ENCODE data around the gene SUN3. TPM values are rescaled to one million over a fixed set of nuclear protein-coding genes. Genes with fewer than 3 reads are reported as not detected.

SUN3 gene
- total and polyA plus RNA-seq, 8 donors: not detected

DNA sequence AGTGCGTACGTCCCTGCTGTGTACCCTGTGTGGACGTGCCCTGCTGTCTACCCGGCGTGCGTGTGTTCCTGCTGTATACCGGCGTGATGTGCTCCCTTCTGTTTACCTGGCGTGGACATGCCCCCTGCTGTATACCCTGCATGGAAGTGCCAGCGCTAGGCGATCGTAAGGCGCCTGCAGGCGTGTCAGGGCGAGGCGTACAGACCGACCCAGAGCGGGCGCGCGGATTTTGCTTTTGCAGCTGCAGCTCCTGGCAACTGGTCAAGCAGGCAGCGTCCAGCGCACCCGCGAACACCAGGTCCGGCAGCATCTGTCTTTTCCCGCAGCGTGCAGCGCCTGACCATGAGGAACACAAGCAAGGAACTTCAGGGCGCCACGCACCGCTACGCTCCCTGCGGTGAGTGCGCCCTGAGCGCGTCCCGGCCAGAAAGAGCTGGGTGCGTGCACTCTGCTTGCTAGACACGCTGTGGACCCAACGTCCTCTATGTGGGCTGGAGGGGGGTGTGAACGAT lies 7.1 kb upstream of the SUN3 start:
- intact Hi-C loops (cut with DNase I): loop anchor here in 2 of 3 donors (10.0 kb wide), 2 partner anchors 59 to 69 kb away; no protein-coding TSS in a partner anchor
- H3K27ac ChIP-seq: no peak overlapping the region
- TF ChIP-seq, protein P1, sequence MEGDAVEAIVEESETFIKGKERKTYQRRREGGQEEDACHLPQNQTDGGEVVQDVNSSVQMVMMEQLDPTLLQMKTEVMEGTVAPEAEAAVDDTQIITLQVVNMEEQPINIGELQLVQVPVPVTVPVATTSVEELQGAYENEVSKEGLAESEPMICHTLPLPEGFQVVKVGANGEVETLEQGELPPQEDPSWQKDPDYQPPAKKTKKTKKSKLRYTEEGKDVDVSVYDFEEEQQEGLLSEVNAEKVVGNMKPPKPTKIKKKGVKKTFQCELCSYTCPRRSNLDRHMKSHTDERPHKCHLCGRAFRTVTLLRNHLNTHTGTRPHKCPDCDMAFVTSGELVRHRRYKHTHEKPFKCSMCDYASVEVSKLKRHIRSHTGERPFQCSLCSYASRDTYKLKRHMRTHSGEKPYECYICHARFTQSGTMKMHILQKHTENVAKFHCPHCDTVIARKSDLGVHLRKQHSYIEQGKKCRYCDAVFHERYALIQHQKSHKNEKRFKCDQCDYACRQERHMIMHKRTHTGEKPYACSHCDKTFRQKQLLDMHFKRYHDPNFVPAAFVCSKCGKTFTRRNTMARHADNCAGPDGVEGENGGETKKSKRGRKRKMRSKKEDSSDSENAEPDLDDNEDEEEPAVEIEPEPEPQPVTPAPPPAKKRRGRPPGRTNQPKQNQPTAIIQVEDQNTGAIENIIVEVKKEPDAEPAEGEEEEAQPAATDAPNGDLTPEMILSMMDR (IDR thresholded peaks at IDR 0.05): no peak
- DNase-seq (peak in 5 of 6 donors; percentile 9 to 74 (median 45)), FAIRE-seq (no peak), ATAC-seq (peak; percentile 37 to 50 (median 42))
- H3K36me3 ChIP-seq: no peaks in the 10 kb centered on the region
- H3K4me1 ChIP-seq: peaks cover 0 to 3% (median 0%) of the 10 kb centered on the region in 3 donors
- WGBS, 2 donors: 1 to 2% methylated on average over 42 of the region's 42 CpGs
- peak overlapping the region; percentile 11 to 59 (median 35) for H3K4me3 ChIP-seq
- peaks cover 0 to 3% (median 0%) of the 10 kb centered on the region in 4 donors for H3K27me3 ChIP-seq
- no peaks in the 10 kb centered on the region for H3K9me3 ChIP-seq

DNA sequence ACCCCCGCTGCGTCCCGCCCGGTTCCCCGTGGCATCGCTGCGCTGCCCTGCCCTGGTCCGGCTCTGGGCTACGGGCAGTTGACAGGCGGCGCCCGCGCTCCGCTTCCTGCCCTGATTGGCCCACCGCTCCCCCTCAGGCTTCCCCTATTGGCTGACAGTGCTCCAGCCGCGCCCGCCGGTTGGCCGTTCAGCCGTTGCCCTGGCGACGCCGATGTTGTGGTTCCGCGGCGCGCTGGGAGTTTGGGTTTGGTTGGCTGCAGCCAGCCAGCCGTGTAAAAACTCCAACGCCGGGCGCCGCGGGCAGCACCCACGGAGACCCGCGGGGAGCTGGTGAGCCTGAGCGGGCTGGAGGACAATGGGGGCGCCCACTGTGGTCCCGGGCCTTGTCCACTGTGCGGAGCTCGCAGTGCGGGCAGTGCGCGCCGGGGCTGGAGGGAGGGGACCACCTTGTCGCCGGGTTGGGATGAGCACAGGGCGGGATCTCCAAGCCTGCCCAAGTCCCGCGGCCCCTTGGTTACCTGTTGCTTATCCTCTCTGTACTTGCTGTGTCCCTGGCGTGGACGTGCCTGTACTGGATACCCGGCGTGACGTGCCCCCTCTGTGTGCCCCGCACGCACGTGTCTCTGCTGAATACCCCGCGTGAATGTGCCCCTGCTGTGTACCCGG lies 6.5 kb upstream of the SUN3 start, which contains the start of gene C7orf57:
C7orf57 (plus strand) TSS at position 243 of the 666 bp plus-strand sequence. CDS start 766 bp downstream, outside the sequence.
- H3K27me3 ChIP-seq: peaks cover 0 to 3% (median 0%) of the 10 kb centered on the region in 4 donors
- peaks cover 0 to 3% (median 0%) of the 10 kb centered on the region in 3 donors for H3K4me1 ChIP-seq
- DNase-seq: peak; percentile 87 to 96 (median 92)
- intact Hi-C loops (cut with DNase I): loop anchor here in 2 of 3 donors (10.0 kb wide), 2 partner anchors 59 to 69 kb away; no protein-coding TSS in a partner anchor
- H3K4me3 ChIP-seq: peak within 1 kb of the TSS; percentile 11 to 59 (median 35)
- H3K27ac ChIP-seq: no peak within 1 kb of the TSS
- H3K36me3 ChIP-seq: no peaks in the 10 kb centered on the region
- peak; percentile 99 to 100 (median 100) for ATAC-seq
- FAIRE-seq: no peak
- no peaks in the 10 kb centered on the region for H3K9me3 ChIP-seq
- 0 to 1% methylated on average over 56 to 62 of the region's 62 CpGs for WGBS, 2 donors
- TF ChIP-seq, protein P1 (IDR thresholded peaks at IDR 0.05): no peak

DNA sequence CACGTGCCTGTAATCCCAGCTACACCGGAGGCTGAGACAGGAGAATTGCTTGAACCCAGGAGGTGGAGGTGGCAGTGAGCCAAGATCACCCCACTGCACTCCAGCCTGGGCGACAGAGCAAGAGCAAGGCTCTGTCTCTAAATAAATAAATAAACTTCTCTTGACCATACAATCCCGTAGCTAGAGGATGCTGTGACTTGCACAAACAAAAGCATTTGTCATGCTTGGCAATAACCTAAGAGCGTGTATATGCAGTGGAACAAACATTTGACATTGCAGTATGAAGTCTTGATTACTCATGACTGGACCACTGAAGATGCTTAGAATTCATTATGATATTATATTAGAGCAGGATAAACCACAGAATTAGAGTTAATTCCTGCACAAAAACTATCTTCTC lies 5.0 kb upstream of the SUN3 start:
- H3K27me3 ChIP-seq: peaks cover 0 to 3% (median 0%) of the 10 kb centered on the region in 4 donors
- WGBS, 2 donors: 52 to 61% methylated on average over 5 of the region's 5 CpGs
- peaks cover 0 to 3% (median 0%) of the 10 kb centered on the region in 3 donors for H3K4me1 ChIP-seq
- H3K27ac ChIP-seq: no peak overlapping the region
- DNase-seq (no peak), ATAC-seq (no peak), FAIRE-seq (no peak)
- TF ChIP-seq, protein P1 (IDR thresholded peaks at IDR 0.05): no peak
- intact Hi-C loops (cut with DNase I): loop anchor here in 2 of 3 donors (10.0 kb wide), 2 partner anchors 61 to 71 kb away; no protein-coding TSS in a partner anchor
- H3K36me3 ChIP-seq: no peaks in the 10 kb centered on the region
- no peaks in the 10 kb centered on the region for H3K9me3 ChIP-seq
- H3K4me3 ChIP-seq: no peak overlapping the region

DNA sequence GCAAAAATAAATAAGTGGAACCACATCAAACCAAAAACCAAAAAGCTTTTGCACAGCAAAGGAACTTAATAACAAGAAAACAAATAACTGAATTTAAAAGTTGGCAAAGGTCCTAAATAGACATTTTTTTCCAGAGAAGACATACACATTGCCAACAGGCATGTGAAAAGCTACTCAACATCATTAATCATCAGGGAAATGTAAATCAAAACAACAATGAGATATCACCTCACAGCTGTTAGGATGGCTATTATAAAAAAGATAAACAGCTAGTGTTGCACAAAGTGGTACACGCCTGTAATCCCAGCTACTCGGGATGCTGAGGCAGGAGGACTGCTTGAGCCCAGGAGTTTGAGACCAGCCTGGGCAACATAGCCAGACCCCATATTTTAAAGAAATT lies 2.2 kb upstream of the SUN3 start:
- Histone ChIP-seq H3K9me3 (no peaks in the 10 kb centered on the region), H3K27me3 (peaks cover 0 to 3% (median 0%) of the 10 kb centered on the region in 4 donors), H3K4me1 (peaks cover 0 to 3% (median 0%) of the 10 kb centered on the region in 3 donors), H3K27ac (no peak overlapping the region), H3K4me3 (no peak overlapping the region), H3K36me3 (no peaks in the 10 kb centered on the region)
- WGBS, 2 donors: 72 to 76% methylated on average over 2 of the region's 2 CpGs
- FAIRE-seq: no peak
- no peak for ATAC-seq
- no peak for DNase-seq
- TF ChIP-seq, protein P1 (IDR thresholded peaks at IDR 0.05): no peak
- intact Hi-C loops (cut with DNase I): loop anchor here in 2 of 3 donors (10.0 kb wide), 2 partner anchors 64 to 74 kb away; no protein-coding TSS in a partner anchor

Measured in pancreas (tissue), 10 donors.